K562 (cell line): ENCODE data around the gene RNF214. TPM values are rescaled to one million over a fixed set of nuclear protein-coding genes. Genes with fewer than 3 reads are reported as not detected.

Experiments
- BRD9 ChIP-seq: fragments of 450-650 bp; IDR thresholded peaks from 2 replicates; pipeline ENCODE4 v1.6.1; 2018; ENCODE audit warnings: low read depth; ENCODE audit not compliant: partially characterized antibody
- ERF ChIP-seq: fragments of 450-650 bp; formaldehyde crosslinking; IDR thresholded peaks from 2 replicates; pipeline ENCODE4 v1.4.0; 2020; ENCODE audit warnings: mild to moderate bottlenecking, mixed read lengths
- GTF2E2 ChIP-seq: fragments of 200-800 bp; sonication (Bioruptor generic); IDR thresholded peaks from 2 replicates; pipeline ENCODE4 v1.6.1; 2016; ENCODE audit warnings: missing genetic modification characterization, missing compliant biosample characterization
- NCOR1 ChIP-seq: fragments of 450-650 bp; IDR thresholded peaks from 2 replicates; pipeline ENCODE4 v1.6.1; 2016; ENCODE audit warnings: mild to moderate bottlenecking, moderate library complexity
- PCBP2 ChIP-seq: fragments of 200-400 bp; formaldehyde crosslinking; IDR thresholded peaks from 2 replicates; pipeline ENCODE4 v1.6.1; 2018; ENCODE audit warnings: low read length, low read depth, mild to moderate bottlenecking, moderate library complexity; ENCODE audit not compliant: poor library complexity, severe bottlenecking
- PHB2 ChIP-seq: fragments of 450-650 bp; IDR thresholded peaks from 2 replicates; pipeline ENCODE4 v1.6.1; 2017; ENCODE audit warnings: low read depth
- SMARCA4 ChIP-seq: fragments of 450-650 bp; IDR thresholded peaks from 2 replicates; pipeline ENCODE4 v1.6.1; 2016
- TEAD2 ChIP-seq: fragments of 450-650 bp; IDR thresholded peaks from 2 replicates; pipeline ENCODE4 v1.6.1; 2016; ENCODE audit warnings: missing genetic modification characterization, control low read depth, missing compliant biosample characterization
- ZBTB1 ChIP-seq: sonication (generic); formaldehyde crosslinking; IDR thresholded peaks from 2 replicates; pipeline ENCODE4 v1.8.1; 2023; ENCODE audit warnings: missing genetic modification reagents, low read depth, mild to moderate bottlenecking, borderline replicate concordance
- ZFP36 ChIP-seq: fragments of 150-350 bp; IDR thresholded peaks from 2 replicates; pipeline ENCODE4 v1.6.1; 2018; ENCODE audit warnings: low read length, low read depth; ENCODE audit not compliant: partially characterized antibody
- ZNF644 ChIP-seq: fragments of 200-800 bp; sonication (Bioruptor generic); IDR thresholded peaks from 2 replicates; pipeline ENCODE4 v1.6.1; 2016; ENCODE audit warnings: low read depth, missing genetic modification characterization, missing compliant biosample characterization
- polyA plus RNA-seq, 8 experiments: library from polyadenylated mRNA; depleted of rRNA in 4 of 8; stranded (reverse) in 5 of 8; unstranded in 3 of 8; fragments of >200 nt; fragmentation: Nextera tagmentation in 2 of 8; fragmentation: Illumina TruSeq in 1 of 8; extraction: Ambion mirVana in 2 of 8; extraction: Trizol in 1 of 8; gene quantifications; 2 replicates each; pipeline versions ENCODE4 v1.2.1 to v1.2.3, GENCODE V29; 2011 to 2014; ENCODE audit warnings: inconsistent platforms in 1 of 8, missing spikeins in 1 of 8
- total RNA-seq, 7 experiments: library from RNA; depleted of rRNA in 6 of 7; stranded (reverse); fragments of >200 nt in 6 of 7; fragmentation: Illumina TruSeq in 2 of 7; extraction: Trizol in 2 of 7; gene quantifications; 2 replicates each; pipeline versions ENCODE4 v1.2.1 to v1.2.3, GENCODE V29; 2011 to 2021; ENCODE audit warnings: low replicate concordance in 1 of 7
- TF ChIP-seq, protein P1 (sequence below): sonication (generic); formaldehyde crosslinking; IDR thresholded peaks from 2 replicates; pipeline ENCODE4 v1.8.0; 2023; ENCODE audit warnings: mild to moderate bottlenecking, missing genetic modification reagents
- TF ChIP-seq, protein P2 (sequence below): sonication (generic); formaldehyde crosslinking; IDR thresholded peaks from 2 replicates; pipeline ENCODE4 v1.8.0; 2023; ENCODE audit warnings: missing genetic modification reagents, mild to moderate bottlenecking, borderline replicate concordance
- TF ChIP-seq, protein P3 (sequence below): sonication (generic); formaldehyde crosslinking; IDR thresholded peaks from 2 replicates; pipeline ENCODE4 v1.8.0; 2022; ENCODE audit warnings: mild to moderate bottlenecking, low read depth, missing genetic modification reagents
- TF ChIP-seq, protein P4 (sequence below): IDR thresholded peaks from 3 replicates; pipeline ENCODE4 v1.6.1; 2011; ENCODE audit warnings: borderline replicate concordance, mild to moderate bottlenecking; ENCODE audit not compliant: insufficient read length, insufficient read depth

RNF214 gene
- total and polyA plus RNA-seq, 9 of the 15 experiments (the other 6 are each of a cell fraction or from before 2014, with no cell fraction given): 6.6 to 24.8 (median 11.9) TPM

DNA sequence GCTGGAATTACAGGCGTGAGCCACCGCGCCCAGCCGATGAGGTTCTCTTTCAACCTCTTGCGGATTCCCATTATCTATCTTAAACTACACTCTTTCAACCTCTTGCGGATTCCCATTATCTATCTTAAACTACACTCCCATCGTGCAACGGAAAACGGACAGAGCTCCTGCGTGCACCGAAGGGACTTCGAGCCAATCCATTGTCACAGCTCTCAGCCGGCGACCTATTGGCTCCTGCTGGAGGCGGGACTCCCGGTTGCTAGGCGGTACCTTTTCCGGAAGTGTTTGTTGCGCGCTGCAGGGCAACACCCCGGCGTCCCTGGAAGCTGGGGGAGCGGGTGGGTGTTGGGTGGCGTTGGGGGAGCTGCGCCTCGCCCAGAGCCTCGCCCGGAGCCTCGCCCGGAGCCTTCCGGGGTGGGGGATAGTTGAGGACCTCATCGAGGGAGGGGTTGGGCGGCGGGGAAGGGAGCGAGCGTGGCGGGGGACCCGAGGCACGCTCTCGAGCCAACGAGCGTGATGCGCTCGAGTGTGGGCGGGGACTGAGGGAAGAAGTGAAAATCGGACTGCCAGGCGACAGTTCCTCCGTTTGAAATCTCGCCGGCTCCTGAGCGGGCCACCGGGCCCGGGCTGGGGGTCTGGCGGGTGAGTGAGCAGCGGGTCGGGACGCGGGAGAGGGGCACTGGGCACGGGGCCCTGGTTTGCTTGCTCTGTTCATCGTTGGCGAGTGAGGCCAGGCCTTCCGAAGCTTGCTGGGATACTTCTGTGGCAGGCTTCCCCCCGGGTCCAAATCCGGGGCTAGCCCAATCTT is 95.3 kb downstream of the RNF214 start, which contains the start of gene CEP164 (continued):
- TF ChIP-seq ERF: no peak
- no peak; the same call in 1 of the 2 replicates for TF ChIP-seq GTF2E2
- TF ChIP-seq, protein P1, sequence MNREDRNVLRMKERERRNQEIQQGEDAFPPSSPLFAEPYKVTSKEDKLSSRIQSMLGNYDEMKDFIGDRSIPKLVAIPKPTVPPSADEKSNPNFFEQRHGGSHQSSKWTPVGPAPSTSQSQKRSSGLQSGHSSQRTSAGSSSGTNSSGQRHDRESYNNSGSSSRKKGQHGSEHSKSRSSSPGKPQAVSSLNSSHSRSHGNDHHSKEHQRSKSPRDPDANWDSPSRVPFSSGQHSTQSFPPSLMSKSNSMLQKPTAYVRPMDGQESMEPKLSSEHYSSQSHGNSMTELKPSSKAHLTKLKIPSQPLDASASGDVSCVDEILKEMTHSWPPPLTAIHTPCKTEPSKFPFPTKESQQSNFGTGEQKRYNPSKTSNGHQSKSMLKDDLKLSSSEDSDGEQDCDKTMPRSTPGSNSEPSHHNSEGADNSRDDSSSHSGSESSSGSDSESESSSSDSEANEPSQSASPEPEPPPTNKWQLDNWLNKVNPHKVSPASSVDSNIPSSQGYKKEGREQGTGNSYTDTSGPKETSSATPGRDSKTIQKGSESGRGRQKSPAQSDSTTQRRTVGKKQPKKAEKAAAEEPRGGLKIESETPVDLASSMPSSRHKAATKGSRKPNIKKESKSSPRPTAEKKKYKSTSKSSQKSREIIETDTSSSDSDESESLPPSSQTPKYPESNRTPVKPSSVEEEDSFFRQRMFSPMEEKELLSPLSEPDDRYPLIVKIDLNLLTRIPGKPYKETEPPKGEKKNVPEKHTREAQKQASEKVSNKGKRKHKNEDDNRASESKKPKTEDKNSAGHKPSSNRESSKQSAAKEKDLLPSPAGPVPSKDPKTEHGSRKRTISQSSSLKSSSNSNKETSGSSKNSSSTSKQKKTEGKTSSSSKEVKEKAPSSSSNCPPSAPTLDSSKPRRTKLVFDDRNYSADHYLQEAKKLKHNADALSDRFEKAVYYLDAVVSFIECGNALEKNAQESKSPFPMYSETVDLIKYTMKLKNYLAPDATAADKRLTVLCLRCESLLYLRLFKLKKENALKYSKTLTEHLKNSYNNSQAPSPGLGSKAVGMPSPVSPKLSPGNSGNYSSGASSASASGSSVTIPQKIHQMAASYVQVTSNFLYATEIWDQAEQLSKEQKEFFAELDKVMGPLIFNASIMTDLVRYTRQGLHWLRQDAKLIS: no peak
- TF ChIP-seq, protein P2, sequence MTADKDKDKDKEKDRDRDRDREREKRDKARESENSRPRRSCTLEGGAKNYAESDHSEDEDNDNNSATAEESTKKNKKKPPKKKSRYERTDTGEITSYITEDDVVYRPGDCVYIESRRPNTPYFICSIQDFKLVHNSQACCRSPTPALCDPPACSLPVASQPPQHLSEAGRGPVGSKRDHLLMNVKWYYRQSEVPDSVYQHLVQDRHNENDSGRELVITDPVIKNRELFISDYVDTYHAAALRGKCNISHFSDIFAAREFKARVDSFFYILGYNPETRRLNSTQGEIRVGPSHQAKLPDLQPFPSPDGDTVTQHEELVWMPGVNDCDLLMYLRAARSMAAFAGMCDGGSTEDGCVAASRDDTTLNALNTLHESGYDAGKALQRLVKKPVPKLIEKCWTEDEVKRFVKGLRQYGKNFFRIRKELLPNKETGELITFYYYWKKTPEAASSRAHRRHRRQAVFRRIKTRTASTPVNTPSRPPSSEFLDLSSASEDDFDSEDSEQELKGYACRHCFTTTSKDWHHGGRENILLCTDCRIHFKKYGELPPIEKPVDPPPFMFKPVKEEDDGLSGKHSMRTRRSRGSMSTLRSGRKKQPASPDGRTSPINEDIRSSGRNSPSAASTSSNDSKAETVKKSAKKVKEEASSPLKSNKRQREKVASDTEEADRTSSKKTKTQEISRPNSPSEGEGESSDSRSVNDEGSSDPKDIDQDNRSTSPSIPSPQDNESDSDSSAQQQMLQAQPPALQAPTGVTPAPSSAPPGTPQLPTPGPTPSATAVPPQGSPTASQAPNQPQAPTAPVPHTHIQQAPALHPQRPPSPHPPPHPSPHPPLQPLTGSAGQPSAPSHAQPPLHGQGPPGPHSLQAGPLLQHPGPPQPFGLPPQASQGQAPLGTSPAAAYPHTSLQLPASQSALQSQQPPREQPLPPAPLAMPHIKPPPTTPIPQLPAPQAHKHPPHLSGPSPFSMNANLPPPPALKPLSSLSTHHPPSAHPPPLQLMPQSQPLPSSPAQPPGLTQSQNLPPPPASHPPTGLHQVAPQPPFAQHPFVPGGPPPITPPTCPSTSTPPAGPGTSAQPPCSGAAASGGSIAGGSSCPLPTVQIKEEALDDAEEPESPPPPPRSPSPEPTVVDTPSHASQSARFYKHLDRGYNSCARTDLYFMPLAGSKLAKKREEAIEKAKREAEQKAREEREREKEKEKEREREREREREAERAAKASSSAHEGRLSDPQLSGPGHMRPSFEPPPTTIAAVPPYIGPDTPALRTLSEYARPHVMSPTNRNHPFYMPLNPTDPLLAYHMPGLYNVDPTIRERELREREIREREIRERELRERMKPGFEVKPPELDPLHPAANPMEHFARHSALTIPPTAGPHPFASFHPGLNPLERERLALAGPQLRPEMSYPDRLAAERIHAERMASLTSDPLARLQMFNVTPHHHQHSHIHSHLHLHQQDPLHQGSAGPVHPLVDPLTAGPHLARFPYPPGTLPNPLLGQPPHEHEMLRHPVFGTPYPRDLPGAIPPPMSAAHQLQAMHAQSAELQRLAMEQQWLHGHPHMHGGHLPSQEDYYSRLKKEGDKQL (CRISPR knock-in tag): no peak
- TF ChIP-seq, protein P3, sequence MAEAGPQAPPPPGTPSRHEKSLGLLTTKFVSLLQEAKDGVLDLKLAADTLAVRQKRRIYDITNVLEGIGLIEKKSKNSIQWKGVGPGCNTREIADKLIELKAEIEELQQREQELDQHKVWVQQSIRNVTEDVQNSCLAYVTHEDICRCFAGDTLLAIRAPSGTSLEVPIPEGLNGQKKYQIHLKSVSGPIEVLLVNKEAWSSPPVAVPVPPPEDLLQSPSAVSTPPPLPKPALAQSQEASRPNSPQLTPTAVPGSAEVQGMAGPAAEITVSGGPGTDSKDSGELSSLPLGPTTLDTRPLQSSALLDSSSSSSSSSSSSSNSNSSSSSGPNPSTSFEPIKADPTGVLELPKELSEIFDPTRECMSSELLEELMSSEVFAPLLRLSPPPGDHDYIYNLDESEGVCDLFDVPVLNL: no peak
- TF ChIP-seq ZFP36: no peak
- TF ChIP-seq BRD9: no peak
- TF ChIP-seq ZNF644 (tag): no peak
- no peak for TF ChIP-seq TEAD2 (tag)
- TF ChIP-seq, protein P4, sequence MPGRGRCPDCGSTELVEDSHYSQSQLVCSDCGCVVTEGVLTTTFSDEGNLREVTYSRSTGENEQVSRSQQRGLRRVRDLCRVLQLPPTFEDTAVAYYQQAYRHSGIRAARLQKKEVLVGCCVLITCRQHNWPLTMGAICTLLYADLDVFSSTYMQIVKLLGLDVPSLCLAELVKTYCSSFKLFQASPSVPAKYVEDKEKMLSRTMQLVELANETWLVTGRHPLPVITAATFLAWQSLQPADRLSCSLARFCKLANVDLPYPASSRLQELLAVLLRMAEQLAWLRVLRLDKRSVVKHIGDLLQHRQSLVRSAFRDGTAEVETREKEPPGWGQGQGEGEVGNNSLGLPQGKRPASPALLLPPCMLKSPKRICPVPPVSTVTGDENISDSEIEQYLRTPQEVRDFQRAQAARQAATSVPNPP: no peak
- no peak for TF ChIP-seq NCOR1
- TF ChIP-seq PHB2: no peak
- TF ChIP-seq ZBTB1 (CRISPR knock-in tag): no peak
- no peak for TF ChIP-seq SMARCA4
- no peak for TF ChIP-seq PCBP2
